Measurements from ENCODE around the gene CCK. TPM values are rescaled to one million over a fixed set of nuclear protein-coding genes. Genes with fewer than 3 reads are reported as not detected.

The CCK gene, protein sequence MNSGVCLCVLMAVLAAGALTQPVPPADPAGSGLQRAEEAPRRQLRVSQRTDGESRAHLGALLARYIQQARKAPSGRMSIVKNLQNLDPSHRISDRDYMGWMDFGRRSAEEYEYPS
- total RNA-seq, result 3.9 and 43.5 TPM in 2 replicates

DNA sequence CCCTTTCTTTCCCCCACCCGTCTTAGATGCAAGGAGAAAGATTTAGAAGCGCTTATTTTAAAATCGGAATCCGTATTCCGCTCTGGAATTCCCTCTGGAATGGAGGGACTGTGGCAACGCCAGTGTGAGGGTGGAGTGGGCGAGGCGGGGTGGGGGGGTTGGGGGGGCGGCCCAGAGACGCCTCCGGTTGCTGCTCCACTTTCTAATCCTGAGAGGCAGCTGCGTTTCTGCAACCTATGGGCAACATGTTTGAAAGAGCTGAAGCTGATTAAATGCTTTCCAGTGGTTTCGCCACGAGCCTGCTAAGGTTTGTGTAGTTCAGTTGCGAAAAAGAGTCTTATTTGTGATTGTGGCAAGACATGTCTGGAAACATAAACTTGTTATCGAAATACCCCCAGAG, at the start of gene CCK:
CCK (minus strand) TSS at position 101 of the 400 bp plus-strand sequence. CDS start 2,555 bp downstream, outside the sequence.

Other genes with a start within 250 kb of the CCK start
- gene TRAK1, start 174.8 kb downstream of the CCK start, total RNA-seq, result 15.5 and 16.2 TPM in 2 replicates
- not detected in 2 replicates for gene LYZL4, start 144.4 kb upstream of the CCK start, total RNA-seq
- gene VIPR1, start 236.5 kb upstream of the CCK start, total RNA-seq, result not detected in 2 replicates